Measurements from ENCODE around the gene CTNNA3. TPM values are rescaled to one million over a fixed set of nuclear protein-coding genes. Genes with fewer than 3 reads are reported as not detected.

The CTNNA3 gene
- total RNA-seq, 2 donors from 2014 or later: 3.2 to 7.2 TPM

- TF ChIP-seq CTCF (conservative IDR thresholded peaks at IDR 0.05): no peak
- H3K4me1 ChIP-seq (ENCODE audit: control insufficient read depth, insufficient read depth, low read length): no peaks in the 10 kb centered on the region
- H3K27me3 ChIP-seq (ENCODE audit: control insufficient read depth, insufficient read depth, low read length, poor library complexity, severe bottlenecking): no peaks in the 10 kb centered on the region
- no peak overlapping the region for H3K9ac ChIP-seq (ENCODE audit: extremely low read depth, low read length, poor library complexity, severe bottlenecking)
- H3K4me3 Mint-ChIP-seq: no peak overlapping the region
- no peak overlapping the region for H3K27ac Mint-ChIP-seq
- no peaks in the 10 kb centered on the region for H3K36me3 Mint-ChIP-seq (ENCODE audit: low read depth)
- no peaks in the 10 kb centered on the region for H3K4me1 Mint-ChIP-seq
- no peak overlapping the region for H3K27ac ChIP-seq (ENCODE audit: low read depth, low read length)
- no peaks in the 10 kb centered on the region for H3K36me3 ChIP-seq (ENCODE audit: control insufficient read depth, insufficient read depth, low read length)
- no peaks in the 10 kb centered on the region for H3K9me3 Mint-ChIP-seq
- H3K27me3 Mint-ChIP-seq (ENCODE audit: insufficient read depth): no peaks in the 10 kb centered on the region
- H3K4me3 ChIP-seq (ENCODE audit: low read length): no peak overlapping the region
- WGBS, 2 experiments (ENCODE audit: insufficient coverage in 1 of 2, insufficient read length in 1 of 2): 92 to 94% methylated on average over 8 to 9 of the region's 9 CpGs
- H3K9me3 ChIP-seq (ENCODE audit: control insufficient read depth, low read length): no peaks in the 10 kb centered on the region
- no peak for DNase-seq
Observed at GRCh38 chr10:67033878-67034277, 662.1 kb downstream of the CTNNA3 start.

- H3K27ac ChIP-seq (ENCODE audit: low read depth, low read length): no peak overlapping the region
- H3K27ac Mint-ChIP-seq: no peak overlapping the region
- no peaks in the 10 kb centered on the region for H3K36me3 ChIP-seq (ENCODE audit: control insufficient read depth, insufficient read depth, low read length)
- no peaks in the 10 kb centered on the region for H3K36me3 Mint-ChIP-seq (ENCODE audit: low read depth)
- H3K4me3 ChIP-seq (ENCODE audit: low read length): no peak overlapping the region
- H3K9me3 Mint-ChIP-seq: no peaks in the 10 kb centered on the region
- no peaks in the 10 kb centered on the region for H3K27me3 ChIP-seq (ENCODE audit: control insufficient read depth, insufficient read depth, low read length, poor library complexity, severe bottlenecking)
- H3K9ac ChIP-seq (ENCODE audit: extremely low read depth, low read length, poor library complexity, severe bottlenecking): no peak overlapping the region
- no peak for TF ChIP-seq CTCF (conservative IDR thresholded peaks at IDR 0.05)
- no peaks in the 10 kb centered on the region for H3K27me3 Mint-ChIP-seq (ENCODE audit: insufficient read depth)
- H3K4me3 Mint-ChIP-seq: no peak overlapping the region
- H3K4me1 ChIP-seq (ENCODE audit: control insufficient read depth, insufficient read depth, low read length): no peaks in the 10 kb centered on the region
- no peaks in the 10 kb centered on the region for H3K4me1 Mint-ChIP-seq
- DNase-seq: no peak
- H3K9me3 ChIP-seq (ENCODE audit: control insufficient read depth, low read length): no peaks in the 10 kb centered on the region
Observed at GRCh38 chr10:67022099-67022498, 673.9 kb downstream of the CTNNA3 start.

- H3K27ac Mint-ChIP-seq: no peak overlapping the region
- WGBS, 2 experiments (ENCODE audit: insufficient coverage in 1 of 2, insufficient read length in 1 of 2): 92% methylated on average over 2 of the region's 2 CpGs; no CpG with 5 or more reads in 1 of the 2 experiments
- DNase-seq: no peak
- Histone ChIP-seq H3K9ac (ENCODE audit: extremely low read depth, low read length, poor library complexity, severe bottlenecking) (no peak overlapping the region), H3K9me3 (ENCODE audit: control insufficient read depth, low read length) (no peaks in the 10 kb centered on the region), H3K36me3 (ENCODE audit: control insufficient read depth, insufficient read depth, low read length) (no peaks in the 10 kb centered on the region), H3K4me1 (ENCODE audit: control insufficient read depth, insufficient read depth, low read length) (no peaks in the 10 kb centered on the region), H3K27me3 (ENCODE audit: control insufficient read depth, insufficient read depth, low read length, poor library complexity, severe bottlenecking) (no peaks in the 10 kb centered on the region), H3K27ac (ENCODE audit: low read depth, low read length) (no peak overlapping the region), H3K4me3 (ENCODE audit: low read length) (no peak overlapping the region)
- H3K4me1 Mint-ChIP-seq: no peaks in the 10 kb centered on the region
- H3K4me3 Mint-ChIP-seq: no peak overlapping the region
- TF ChIP-seq CTCF (conservative IDR thresholded peaks at IDR 0.05): no peak
- no peaks in the 10 kb centered on the region for H3K27me3 Mint-ChIP-seq (ENCODE audit: insufficient read depth)
- no peaks in the 10 kb centered on the region for H3K36me3 Mint-ChIP-seq (ENCODE audit: low read depth)
- H3K9me3 Mint-ChIP-seq: no peaks in the 10 kb centered on the region
Observed at GRCh38 chr10:67017218-67017617, 678.8 kb downstream of the CTNNA3 start.
